GM21528 (cell line): ENCODE measurements around the gene ABCB1.

Experiments used
- ATAC-seq: cut with Tn5 transposase; IDR thresholded peaks from one replicate; pipeline ENCODE4 v1.9.1; 2021; ENCODE audit warnings: mild to moderate bottlenecking, moderate library complexity; ENCODE audit not compliant: unreplicated experiment, low FRiP score

The ABCB1 gene

DNA sequence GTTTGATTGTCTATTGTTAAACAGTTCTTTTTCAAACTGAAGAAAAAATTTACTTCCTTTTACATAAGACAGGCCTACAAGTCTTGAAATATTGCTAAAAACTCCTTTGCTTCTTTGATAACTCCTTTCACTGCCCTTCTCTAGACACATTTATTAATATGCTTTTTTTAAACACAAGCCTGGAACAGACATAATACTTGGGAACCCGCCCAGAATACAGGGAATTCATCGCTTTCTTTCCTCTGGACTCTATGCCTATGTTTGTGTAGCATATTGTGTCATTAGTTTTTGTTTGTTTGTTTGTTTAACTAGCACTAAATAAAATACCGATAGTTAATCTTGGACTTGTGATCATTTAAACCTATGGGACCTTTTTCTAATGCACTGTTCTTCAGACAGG lies 82.8 kb downstream of the ABCB1 start:
- ATAC-seq, result no peak

DNA sequence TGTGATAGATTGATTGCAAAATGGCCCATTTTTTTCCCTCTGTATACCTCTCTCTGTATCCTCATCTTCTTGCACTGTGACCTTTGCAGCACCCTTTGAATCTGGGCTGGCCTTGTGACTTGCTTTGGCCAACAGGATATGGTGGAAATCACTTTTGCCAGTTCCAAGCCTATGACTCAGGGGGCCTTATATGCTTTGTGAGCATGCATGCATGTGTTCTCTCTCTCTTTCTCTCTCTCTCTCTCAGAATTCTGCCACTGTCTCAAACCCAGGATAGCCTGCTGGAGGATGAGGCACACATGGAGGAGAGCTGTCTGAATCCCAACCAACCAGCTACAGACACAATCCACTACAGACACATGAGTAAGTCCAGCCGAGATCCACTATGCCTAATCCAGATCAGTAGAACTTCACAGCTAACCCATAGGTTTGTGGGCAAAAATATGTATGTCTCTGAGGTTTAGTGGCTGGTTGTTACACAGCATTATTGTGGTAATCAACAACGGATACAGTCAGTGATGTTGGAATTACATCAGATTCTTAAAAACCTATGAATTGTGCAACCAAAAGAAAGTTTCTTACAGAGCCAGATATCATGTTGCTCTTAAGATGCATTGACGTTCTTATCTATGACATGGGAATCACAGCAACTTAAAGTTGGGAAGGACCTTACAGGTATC lies 83.4 kb downstream of the ABCB1 start:
- ATAC-seq, result no peak

DNA sequence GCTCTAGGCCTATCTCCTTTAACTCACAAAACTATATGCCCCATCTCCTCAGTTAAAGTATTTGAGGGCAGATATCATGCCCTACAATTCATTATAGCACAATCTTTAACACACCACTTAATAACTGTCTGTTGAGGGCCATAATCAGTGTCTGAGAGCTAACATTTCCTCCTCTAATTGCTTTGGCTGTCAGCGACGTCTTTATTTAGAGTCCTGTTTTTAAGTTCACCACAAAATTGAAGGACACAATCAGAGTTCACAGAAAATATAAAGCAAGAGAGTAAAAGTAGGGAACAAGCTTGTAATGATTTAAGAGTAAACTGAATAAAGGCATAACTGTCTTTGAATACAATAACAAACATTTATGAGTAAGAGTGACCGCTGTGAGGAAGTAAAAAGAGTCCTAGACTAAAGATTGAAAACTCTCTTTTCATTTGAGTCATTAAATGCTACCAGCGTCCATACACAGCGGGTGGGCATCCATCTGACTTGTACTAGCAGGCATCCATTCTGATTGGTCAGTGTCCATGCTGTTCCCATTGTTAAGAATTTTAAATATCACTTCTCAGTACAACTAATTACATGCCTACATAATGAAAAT lies 86.8 kb downstream of the ABCB1 start:
- no peak for ATAC-seq

DNA sequence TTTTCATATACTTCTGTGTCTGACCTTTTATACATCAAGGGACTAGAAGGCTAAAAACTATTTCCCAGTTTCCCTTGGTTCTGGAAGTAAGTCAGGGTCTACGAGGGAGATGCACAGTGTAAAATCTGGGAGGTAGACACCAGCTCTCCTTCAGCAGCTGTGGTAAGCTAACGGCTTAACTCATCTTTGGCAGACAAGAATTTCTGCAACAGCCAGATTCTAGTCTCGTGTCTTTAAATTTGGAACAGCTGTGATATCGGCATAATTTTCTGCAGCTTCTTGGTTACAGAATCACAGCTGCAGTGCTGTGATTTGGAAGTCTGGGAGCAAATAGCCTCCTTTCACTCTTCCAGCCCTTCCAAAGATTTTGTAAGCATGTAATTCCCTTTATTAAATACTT lies 87.8 kb downstream of the ABCB1 start:
- ATAC-seq, result no peak

DNA sequence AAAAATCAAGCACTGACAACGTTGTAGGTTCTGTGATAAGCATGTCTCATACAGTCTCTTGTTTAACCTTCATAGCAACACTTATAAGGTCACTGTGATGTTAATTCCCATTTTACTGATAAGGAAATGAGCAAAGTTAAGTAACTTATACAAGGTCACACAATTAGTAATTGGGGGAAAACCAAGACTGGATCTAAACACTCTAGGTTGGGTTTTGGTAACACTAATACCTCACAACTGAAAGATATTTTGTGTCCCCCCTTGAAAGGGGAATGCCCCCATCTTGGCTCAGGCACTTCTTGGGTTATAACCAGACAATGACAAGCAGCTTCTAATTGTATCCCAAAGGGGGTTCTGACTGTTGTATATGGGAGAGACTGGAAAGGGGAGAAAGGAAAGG lies 89.2 kb downstream of the ABCB1 start:
- no peak for ATAC-seq

DNA sequence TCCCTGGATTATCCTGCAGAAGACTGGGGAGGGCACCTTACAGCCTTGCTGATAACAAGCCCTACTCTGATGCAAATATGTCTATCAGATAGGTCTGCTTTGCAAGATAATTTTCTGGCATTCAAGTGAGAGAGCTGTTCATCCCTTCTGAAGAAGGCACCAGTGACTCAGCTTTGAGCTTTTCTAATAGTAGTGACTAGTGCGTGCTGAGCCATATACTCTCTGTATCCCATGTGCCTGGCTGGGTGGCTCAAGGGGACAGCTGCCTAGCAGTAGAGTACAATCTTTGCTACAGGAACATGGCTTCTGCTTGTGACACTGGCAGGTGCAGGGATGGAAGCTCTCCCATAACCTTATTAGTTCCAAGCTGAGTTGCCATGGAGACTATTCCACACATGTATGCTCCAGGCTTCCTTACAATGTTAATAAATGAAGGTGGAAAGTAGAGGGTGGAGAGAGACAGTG lies 90.2 kb downstream of the ABCB1 start:
- ATAC-seq, result no peak

DNA sequence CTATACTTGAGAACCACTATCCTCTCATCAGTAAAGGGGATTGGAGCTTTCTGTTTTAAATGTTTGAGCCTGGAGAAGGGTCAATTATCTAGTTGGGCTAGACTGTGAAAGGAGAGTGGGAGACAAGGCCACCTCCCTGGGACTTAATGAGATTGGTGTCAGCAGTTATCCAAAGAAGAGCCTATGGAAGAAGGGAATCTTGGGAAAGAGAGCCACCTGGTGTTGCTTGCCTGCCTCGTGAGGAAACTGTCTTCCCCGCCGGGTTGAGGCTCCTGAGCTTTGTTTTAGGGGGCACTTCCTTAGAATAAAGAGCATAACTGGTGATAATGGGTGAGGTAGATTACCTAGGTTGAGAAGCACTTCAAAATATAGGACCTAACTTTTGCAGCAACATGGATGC lies 93.2 kb downstream of the ABCB1 start:
- no peak for ATAC-seq

DNA sequence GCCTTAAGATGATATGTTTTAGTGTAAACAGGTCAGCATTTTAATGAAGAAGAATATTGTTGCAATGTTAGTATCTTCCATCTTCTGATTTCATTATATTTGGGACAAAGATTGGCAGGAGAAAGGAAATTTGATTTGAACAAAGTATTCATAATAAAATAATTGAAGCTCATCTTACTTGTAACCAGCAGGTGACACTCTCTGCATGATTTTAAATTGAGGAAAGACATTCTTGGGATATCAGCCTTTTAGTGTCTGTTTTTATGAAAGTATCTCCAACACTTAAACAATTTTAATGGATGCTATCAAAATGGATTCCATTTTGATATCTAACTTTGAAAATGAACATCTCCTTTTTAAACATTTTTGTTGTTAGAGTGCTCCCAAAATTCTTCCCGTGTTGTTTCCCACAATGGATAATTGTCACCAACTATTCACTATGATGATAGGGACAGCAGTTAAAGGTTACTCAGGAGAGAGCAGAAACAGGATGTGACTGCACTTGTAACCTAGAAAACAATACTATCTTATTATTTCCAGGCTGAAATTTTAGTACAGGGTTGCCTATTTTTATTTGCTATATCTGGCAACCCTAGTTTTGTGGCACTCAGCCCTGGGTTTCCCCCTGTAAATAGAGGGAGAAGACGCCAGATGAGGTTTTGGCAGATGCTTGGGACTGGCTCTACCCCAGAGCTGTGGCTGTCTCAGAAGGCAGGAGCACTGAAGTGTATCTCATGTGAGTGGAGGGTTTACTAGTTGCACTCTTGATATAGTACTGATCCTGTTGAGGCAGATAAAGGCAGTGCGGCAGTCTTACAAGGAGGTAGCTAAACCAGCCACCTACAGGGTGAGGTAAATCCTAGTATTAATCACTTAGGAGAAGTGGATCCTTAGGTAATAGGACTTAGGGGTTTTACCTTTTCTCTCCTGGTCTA lies 94.2 kb downstream of the ABCB1 start:
- no peak for ATAC-seq

DNA sequence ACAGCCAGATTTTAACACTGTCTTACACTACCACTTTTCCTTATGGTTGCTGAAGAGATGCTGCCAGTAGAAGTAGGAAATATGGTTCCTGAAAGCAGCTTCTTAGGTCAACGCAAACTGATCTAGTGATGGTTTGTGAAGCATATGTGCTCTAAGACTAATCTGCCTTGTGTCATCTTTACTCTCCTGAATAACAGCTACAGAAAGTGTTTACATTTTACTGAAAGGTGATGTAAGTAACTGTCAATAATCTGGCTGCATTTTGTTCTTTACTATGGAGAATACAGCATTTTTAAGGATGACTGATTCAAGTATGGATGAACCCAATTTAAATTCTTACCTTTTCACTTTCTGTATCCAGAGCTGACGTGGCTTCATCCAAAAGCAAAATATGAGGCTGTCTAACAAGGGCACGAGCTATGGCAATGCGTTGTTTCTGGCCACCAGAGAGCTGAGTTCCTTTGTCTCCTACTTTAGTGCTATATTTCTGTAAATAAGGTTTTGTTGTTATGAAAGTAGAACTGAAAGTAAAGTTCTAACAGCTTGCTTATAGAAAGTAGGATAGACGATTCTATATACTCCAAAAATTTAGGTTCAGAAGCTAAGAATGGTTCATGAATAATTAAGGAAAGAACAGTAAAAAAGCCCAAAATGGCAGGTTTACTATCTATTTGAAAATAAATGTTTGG lies 95.0 kb downstream of the ABCB1 start:
- no peak for ATAC-seq

DNA sequence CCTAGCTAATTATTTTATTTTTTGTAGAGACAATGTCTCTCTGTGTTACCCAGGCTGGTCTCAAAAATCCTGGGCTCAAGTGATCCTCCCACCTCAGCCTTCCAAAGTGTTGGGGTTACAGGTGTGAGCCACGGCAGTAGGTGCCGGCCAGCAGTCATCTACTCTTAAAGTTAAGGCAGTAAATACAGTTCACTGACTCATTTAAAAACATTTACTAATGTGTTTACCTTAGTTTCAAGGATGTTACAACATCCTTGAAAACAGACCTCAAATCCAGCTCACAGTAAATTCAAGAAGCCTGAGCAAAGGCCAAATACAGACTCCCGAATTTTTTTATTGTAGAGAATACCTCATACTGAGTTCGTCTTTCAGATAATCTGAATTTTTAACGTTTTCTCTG lies 95.6 kb downstream of the ABCB1 start:
- no peak for ATAC-seq

DNA sequence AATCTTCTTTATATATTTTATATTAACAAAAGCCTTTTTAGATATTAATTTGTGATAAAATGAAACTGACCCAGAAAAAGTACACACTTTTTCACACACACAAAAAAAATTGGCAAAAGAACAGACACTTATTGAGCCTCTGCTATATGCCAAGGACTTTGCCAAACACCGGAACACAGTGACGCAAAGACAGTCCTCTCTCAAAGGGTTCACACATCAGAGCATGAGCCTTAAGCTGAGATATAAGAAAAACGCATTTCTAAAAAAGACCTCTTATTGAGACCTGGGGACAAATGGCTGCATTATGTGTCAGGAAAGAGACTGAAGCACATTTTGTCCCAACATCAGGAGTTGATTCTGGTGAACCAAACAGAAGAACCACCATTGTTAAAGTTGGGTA lies 101.2 kb downstream of the ABCB1 start:
- ATAC-seq, result no peak

DNA sequence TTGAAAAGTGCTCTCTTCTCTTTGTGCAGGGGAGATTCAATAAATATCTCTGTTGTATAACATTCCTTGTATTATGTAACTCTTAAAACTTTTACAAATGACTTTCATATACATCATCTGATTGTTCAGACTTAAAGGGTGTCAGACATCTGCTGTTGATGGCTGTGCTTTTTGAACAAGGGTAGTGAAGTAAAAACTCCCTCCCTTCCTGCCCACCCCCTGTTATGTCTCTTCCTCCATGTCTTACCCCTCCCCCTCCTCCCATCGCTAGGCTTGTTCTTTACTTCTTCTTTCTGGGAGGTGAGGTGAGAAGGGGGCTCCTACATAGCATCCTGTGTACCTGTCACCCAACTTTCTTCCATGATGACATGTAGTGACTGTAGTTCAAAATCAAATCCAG lies 101.8 kb downstream of the ABCB1 start:
- no peak for ATAC-seq

DNA sequence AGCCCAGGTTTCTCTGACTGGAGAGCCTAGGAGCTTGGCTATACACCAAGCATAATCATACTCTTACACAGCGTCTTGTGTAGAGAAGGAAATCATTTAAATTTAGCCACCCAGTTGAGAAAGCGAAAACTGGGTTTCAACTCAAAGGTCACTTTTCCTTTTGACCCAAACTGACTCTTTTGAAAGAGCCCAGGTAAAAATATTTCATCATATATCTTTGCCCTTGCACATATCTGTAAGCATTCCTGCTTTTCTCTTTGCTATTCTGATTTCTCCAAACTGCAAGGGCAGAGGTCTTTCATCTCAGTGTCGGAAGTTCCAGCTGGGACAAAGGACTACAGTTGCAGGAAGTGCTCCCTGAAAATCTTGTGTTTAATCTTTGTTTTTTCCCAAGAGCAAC lies 103.2 kb downstream of the ABCB1 start:
- no peak for ATAC-seq

DNA sequence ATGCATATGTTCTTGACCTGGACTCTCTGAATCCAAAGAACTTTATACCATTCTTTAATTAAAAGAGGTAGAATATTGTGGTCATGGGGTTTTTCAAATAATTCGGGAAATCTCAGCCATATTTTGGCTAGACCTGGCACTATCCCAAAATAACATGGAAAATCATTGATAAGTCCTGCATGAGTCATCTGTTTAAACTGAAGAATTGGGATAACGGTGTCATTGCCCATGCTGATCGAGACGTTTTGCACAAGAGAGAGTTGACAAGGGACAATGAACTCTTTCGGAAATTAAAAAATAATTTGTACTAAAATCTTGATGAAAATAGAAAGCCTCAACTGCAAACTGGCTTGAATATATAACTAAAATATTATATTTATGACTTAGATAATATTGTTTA lies 105.3 kb downstream of the ABCB1 start:
- ATAC-seq, result no peak

DNA sequence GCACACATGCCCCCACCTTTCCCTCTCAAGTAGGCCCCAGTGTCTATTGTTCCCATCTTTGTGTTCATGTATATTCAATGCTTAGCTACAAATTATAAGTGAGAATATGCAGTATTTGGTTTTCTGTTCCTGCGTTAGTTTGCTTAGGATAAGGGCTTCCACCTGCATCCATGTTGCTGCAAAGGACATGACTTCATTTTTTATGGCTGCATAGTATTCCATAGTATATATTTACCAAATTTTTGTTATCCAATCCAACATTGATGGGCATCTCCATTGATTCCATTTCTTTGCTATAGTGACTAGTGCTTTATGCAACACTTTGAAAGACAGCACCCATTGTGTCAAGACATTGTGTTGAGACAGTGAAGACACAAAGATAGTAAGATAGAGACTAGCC lies 106.2 kb downstream of the ABCB1 start:
- no peak for ATAC-seq

DNA sequence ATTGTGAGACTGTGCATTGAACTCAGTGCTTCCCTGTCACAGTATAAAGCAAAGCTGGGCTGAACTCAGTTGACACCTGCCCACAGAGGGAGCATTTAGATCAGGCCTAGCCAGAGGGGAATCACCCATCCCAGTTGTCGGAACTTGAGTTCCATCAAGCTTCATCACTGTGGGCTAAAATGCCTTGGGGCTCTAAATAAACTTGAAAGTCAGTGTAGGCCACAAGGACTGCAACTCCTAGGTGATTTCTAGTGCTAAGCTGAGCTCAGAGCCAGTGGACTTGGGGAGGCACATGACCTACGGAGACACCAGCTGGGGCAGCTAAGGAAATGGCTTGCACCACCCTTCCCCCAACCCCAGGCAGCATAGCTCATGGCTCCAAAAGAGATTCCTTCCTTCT lies 117.6 kb downstream of the ABCB1 start:
- no peak for ATAC-seq

DNA sequence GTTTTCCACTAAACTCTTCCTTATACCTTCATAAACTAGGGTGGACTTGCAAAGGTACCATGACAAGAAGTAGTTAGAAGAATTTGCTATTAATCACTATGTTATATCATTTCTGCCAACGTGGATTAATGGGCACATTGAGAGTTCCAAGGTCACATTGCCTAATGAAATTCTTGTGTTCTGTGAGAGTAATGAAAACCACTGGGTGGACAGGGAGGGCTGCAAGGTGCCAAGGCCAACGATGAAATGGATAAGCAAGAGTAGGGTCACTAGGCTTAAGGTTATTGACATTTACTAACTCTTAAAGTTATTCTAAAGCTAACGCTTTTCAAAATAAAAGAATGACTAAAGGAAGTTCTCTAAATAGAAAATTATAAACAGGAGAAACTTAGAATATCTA lies 118.6 kb downstream of the ABCB1 start:
- ATAC-seq, result no peak

DNA sequence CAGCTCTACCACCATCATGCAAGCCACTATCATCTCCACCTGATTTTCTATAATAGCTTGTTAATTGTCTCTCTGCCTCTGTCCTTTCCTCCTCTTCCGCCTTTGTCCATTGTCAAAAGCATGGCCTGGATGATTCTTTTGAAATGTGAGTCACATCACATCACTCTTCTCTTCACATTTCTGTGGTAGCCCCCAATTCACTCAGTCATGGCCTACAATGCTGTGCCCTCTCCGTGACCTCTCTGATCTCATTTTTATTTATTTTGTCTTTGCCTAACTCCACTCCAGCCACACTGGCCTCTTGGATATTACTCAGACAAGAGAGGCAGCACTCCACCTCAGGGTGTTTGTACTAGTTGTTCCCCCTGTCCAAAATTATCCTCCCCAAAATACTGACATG lies 120.3 kb downstream of the ABCB1 start:
- no peak for ATAC-seq

DNA sequence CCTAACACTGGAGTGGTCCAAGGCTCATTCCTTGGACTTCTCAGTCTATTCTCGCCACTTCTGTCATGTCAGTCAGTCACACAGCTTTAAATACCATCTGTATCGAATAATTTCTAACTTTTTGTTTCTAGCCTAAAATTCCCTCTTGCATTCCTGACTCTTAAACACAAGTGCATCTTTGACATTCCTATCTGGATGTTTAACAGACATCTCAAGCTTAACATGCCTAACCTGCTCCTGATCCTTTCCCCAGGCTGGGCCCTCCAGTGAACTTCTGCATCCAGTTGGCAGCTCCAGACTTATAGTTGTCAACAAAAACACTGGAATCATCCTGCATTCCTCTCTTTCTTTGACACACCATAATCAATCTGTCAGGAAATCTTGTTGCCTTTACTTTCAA lies 120.7 kb downstream of the ABCB1 start:
- ATAC-seq, result no peak

DNA sequence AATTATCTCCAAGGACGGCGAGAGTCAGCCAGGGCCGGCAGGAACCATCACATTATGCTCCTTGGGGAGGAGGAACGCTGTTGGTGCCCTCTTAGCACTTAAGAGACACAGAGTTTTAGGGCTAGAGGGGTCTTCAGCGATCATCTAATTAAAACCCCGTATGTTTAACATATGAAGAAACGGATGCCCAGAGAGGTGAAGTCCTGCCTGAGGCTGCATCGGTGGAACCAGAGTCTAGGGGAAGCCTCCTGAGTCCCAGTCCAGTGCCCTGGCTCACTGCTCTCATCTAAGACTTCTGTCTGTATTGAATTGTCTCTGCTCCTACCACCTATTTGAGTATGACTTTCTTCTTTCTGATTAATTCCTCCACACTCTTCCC lies 124.5 kb downstream of the ABCB1 start:
- ATAC-seq, result no peak
